Mesendoderm (in vitro differentiated cells): ENCODE measurements around the gene KLHL3.

Source experiments
- DNase-seq: peaks from one replicate; pipeline ENCODE4 v3.0.0; 2013
- H2AK5ac ChIP-seq: 2 replicates; pipeline ENCODE4 v1.6.1; 2013; ENCODE audit warnings: low read length, inconsistent platforms
- H2BK120ac ChIP-seq: 2 replicates; pipeline ENCODE4 v1.6.1; 2013; ENCODE audit warnings: low read depth, mild to moderate bottlenecking, low read length, moderate library complexity, mixed read lengths
- H2BK15ac ChIP-seq: replicated peaks from 2 replicates; pipeline ENCODE4 v1.6.1; 2013; ENCODE audit warnings: low read depth, mild to moderate bottlenecking, moderate library complexity
- H2BK5ac ChIP-seq: 2 replicates; pipeline ENCODE4 v1.6.1; 2013; ENCODE audit warnings: low read length, inconsistent platforms
- H3K18ac ChIP-seq: 2 replicates; pipeline ENCODE4 v1.6.1; 2013; ENCODE audit warnings: mild to moderate bottlenecking, low read length, mixed read lengths
- H3K23ac ChIP-seq: one replicate; pipeline ENCODE4 v1.6.1; 2013; ENCODE audit warnings: low read length
- H3K27ac ChIP-seq: 2 replicates; pipeline ENCODE4 v1.5.1; 2013; ENCODE audit warnings: low read depth, mild to moderate bottlenecking, inconsistent platforms, low read length, moderate library complexity
- H3K27me3 ChIP-seq: 2 replicates; pipeline ENCODE4 v1.6.1; 2013; ENCODE audit warnings: low read length, control low read depth, mild to moderate bottlenecking, inconsistent platforms; ENCODE audit not compliant: insufficient read depth, poor library complexity
- H3K36me3 ChIP-seq: 2 replicates; pipeline ENCODE4 v1.6.1; 2013; ENCODE audit warnings: low read length, inconsistent platforms; ENCODE audit not compliant: control insufficient read depth, insufficient read depth
- H3K4ac ChIP-seq: one replicate; pipeline ENCODE4 v1.6.1; 2013; ENCODE audit warnings: low read depth, mild to moderate bottlenecking, low read length, moderate library complexity
- H3K4me1 ChIP-seq: 2 replicates; pipeline ENCODE4 v1.6.1; 2013; ENCODE audit warnings: low read depth, low read length, inconsistent platforms; ENCODE audit not compliant: control insufficient read depth
- H3K4me2 ChIP-seq: 2 replicates; pipeline ENCODE4 v1.6.1; 2013; ENCODE audit warnings: low read length
- H3K4me3 ChIP-seq: 2 replicates; pipeline ENCODE4 v1.5.1; 2013; ENCODE audit warnings: mild to moderate bottlenecking, low read length
- H3K56ac ChIP-seq: one replicate; pipeline ENCODE4 v1.6.1; 2013; ENCODE audit warnings: low read length
- H3K79me1 ChIP-seq: 2 replicates; pipeline ENCODE4 v1.6.1; 2013; ENCODE audit warnings: low read length, inconsistent platforms
- H3K79me2 ChIP-seq: 2 replicates; pipeline ENCODE4 v1.6.1; 2013; ENCODE audit warnings: mild to moderate bottlenecking, low read length; ENCODE audit not compliant: control insufficient read depth, insufficient read depth
- H3K9ac ChIP-seq: 2 replicates; pipeline ENCODE4 v1.6.1; 2013; ENCODE audit warnings: low read length, inconsistent platforms
- H4K5ac ChIP-seq: one replicate; pipeline ENCODE4 v1.6.1; 2013; ENCODE audit warnings: low read length
- H4K8ac ChIP-seq: one replicate; pipeline ENCODE4 v1.6.1; 2013; ENCODE audit warnings: low read depth, mild to moderate bottlenecking, control low read depth, low read length, moderate library complexity
- WGBS: extraction: QIAGEN DNeasy Blood & Tissue Kit; methylation state at CpG from one replicate; pipeline ENCODE4 v1.1.7; 2013; ENCODE audit warnings: low lambda C conversion rate, missing lambda C conversion rate; ENCODE audit not compliant: insufficient coverage; ENCODE audit errors: extremely low coverage; 5-methylcytosine and 5-hydroxymethylcytosine counted together

The KLHL3 gene

GRCh38 chr5:137754961-137755762 lies 19.3 kb upstream of the KLHL3 start:
- H2BK120ac ChIP-seq = peak overlapping the region; percentile 33
- H4K5ac ChIP-seq = no peak overlapping the region
- H2BK5ac ChIP-seq = no peak overlapping the region
- peak overlapping the region; percentile 89 for H3K56ac ChIP-seq
- H2BK15ac ChIP-seq = no peak overlapping the region
- no peak for DNase-seq
- no peaks in the 10 kb centered on the region for H3K4me1 ChIP-seq
- peaks cover 2% of the 10 kb centered on the region for H3K36me3 ChIP-seq
- H3K4me2 ChIP-seq = peak overlapping the region; percentile 56
- peak overlapping the region; percentile 77 for H3K18ac ChIP-seq
- H3K27ac ChIP-seq = peak overlapping the region; percentile 100
- peaks cover 36% of the 10 kb centered on the region for H3K79me2 ChIP-seq
- H2AK5ac ChIP-seq = no peak overlapping the region
- peak overlapping the region; percentile 85 for H3K9ac ChIP-seq
- no peak overlapping the region for H3K23ac ChIP-seq
- no peaks in the 10 kb centered on the region for H3K27me3 ChIP-seq
- H3K79me1 ChIP-seq = peaks cover 2% of the 10 kb centered on the region
- H3K4me3 ChIP-seq = peak overlapping the region; percentile 8
- H4K8ac ChIP-seq = peak overlapping the region; percentile 96
- peak overlapping the region; percentile 56 for H3K4ac ChIP-seq
- no CpG with 5 or more reads among the region's 36 CpGs for WGBS

DNA sequence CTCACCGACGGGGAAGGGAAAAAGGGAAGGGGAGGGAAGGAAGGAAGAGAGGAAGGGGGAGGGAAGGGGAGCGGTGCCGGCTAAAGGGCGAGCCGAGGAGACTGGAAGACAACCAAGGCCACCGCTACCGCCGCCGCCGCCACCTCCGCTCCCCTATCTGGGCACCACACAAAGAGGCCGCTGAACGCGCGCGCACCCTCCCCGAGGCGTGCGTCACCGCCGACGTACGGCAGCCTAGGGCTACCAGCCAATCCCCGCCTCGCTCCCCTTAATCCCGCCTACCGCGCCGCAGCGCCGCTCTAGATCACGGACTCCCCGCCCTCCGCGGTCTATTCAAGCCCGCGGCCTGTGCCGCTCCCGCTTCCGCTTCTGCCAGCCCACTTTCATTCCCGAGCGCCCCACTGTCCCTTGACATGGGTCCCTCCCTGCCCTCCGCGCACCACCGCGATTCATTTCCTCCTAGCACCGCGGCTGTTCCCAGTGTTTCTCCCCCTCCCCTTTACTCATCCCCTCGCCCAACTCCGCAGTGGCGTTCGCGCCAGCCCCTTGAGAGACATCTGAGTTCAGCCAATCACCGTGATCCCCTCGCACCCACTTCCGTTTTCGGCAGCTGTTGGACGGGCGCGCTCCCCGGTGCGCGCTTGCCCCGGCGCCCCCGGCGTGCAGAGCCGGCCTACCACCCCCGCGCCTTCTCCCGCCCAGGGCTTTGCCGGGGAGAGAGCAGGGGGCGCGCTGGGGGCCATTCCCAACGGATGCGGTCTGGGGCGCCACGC lies 18.5 kb upstream of the KLHL3 start, which contains the start of gene HNRNPA0:
TSS of gene HNRNPA0 (minus strand) at position 176 of the 773 bp plus-strand sequence. CDS start 297 bp downstream, outside the sequence.
- Histone ChIP-seq H3K27ac (peak within 1 kb of the TSS; percentile 100), H4K5ac (peak within 1 kb of the TSS; percentile 34), H3K9ac (peak within 1 kb of the TSS; percentile 100), H3K18ac (peak within 1 kb of the TSS; percentile 89), H3K4me2 (peak within 1 kb of the TSS; percentile 58), H3K23ac (peak within 1 kb of the TSS; percentile 99), H3K56ac (peak within 1 kb of the TSS; percentile 100), H2BK5ac (peak within 1 kb of the TSS; percentile 98), H3K4me1 (no peaks in the 10 kb centered on the region), H2BK120ac (peak within 1 kb of the TSS; percentile 40), H3K79me2 (peaks cover 38% of the 10 kb centered on the region), H3K4ac (peak within 1 kb of the TSS; percentile 89), H2BK15ac (no peak within 1 kb of the TSS), H4K8ac (peak within 1 kb of the TSS; percentile 96), H2AK5ac (peak within 1 kb of the TSS; percentile 88), H3K4me3 (peak within 1 kb of the TSS; percentile 98), H3K79me1 (peaks cover 4% of the 10 kb centered on the region), H3K36me3 (peaks cover 2% of the 10 kb centered on the region), H3K27me3 (no peaks in the 10 kb centered on the region)
- no CpG with 5 or more reads among the region's 79 CpGs for WGBS
- DNase-seq = peak; percentile 98

GRCh38 chr5:137753691-137754187 lies 17.9 kb upstream of the KLHL3 start:
- Histone ChIP-seq H3K27ac (peak overlapping the region; percentile 86), H4K5ac (peak overlapping the region; percentile 34), H3K9ac (peak overlapping the region; percentile 100), H3K79me2 (peaks cover 38% of the 10 kb centered on the region), H3K4me2 (peak overlapping the region; percentile 6), H3K23ac (peak overlapping the region; percentile 95), H3K56ac (peak overlapping the region; percentile 100), H3K79me1 (peaks cover 4% of the 10 kb centered on the region), H3K27me3 (no peaks in the 10 kb centered on the region), H4K8ac (no peak overlapping the region), H3K18ac (peak overlapping the region; percentile 69), H2AK5ac (peak overlapping the region; percentile 88), H3K4ac (peak overlapping the region; percentile 89), H2BK120ac (peak overlapping the region; percentile 5), H2BK15ac (no peak overlapping the region), H2BK5ac (peak overlapping the region; percentile 94), H3K36me3 (peaks cover 2% of the 10 kb centered on the region), H3K4me3 (peak overlapping the region; percentile 98), H3K4me1 (no peaks in the 10 kb centered on the region)
- no CpG with 5 or more reads among the region's 45 CpGs for WGBS
- no peak for DNase-seq

DNA sequence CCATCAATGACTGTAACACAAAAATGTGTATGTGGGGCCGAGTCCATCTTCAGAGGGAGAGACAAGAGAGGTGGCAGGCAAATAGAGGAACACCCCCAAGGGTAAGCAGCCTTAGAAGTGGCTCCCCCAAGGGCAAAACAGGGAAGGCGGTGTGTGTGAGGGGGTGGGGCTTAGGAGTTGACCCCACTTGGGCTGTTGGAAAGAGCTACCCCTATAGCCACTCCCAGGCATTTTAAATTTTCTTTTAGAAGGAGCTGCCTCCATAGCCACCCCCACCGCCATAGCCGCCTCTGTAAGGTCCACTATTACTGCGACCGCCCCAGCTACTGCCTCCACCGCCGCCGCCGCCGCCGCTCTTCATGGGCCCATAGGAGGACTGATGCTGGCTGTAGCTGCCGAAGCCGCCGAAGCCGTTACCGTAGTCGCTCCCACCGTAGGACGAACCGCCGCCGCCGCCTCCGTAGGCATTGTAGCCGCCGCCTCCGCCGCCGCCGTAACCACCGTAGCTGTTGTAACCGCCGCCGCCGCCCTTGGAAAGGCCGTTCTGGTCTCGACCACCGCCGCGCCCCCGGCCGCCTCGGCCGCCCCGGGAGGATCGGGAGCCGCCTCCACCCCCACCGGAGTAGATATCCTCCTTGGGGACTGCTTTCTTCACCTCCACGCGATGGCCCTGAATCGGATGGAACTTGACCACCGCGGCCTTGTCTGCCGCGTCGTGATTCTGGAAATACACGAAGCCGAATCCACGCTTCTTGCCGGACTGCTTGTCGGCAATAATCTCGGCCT lies 17.2 kb upstream of the KLHL3 start:
- H3K56ac ChIP-seq = peak overlapping the region; percentile 100

GRCh38 chr5:137751869-137752491 lies 16.1 kb upstream of the KLHL3 start:
- Histone ChIP-seq H3K18ac (no peak overlapping the region), H2AK5ac (no peak overlapping the region), H3K56ac (peak overlapping the region; percentile 84), H3K79me2 (peaks cover 38% of the 10 kb centered on the region), H3K4me2 (peak overlapping the region; percentile 92), H3K9ac (peak overlapping the region; percentile 100), H3K4me1 (no peaks in the 10 kb centered on the region), H2BK5ac (no peak overlapping the region), H3K4ac (no peak overlapping the region), H3K4me3 (peak overlapping the region; percentile 98), H2BK120ac (no peak overlapping the region), H3K27me3 (no peaks in the 10 kb centered on the region), H3K23ac (no peak overlapping the region), H2BK15ac (no peak overlapping the region), H3K36me3 (peaks cover 2% of the 10 kb centered on the region), H4K5ac (no peak overlapping the region), H3K79me1 (peaks cover 4% of the 10 kb centered on the region), H3K27ac (no peak overlapping the region), H4K8ac (no peak overlapping the region)
- no CpG with 5 or more reads among the region's 7 CpGs for WGBS
- DNase-seq = peak; percentile 78

More for the DNA sequence above, 17.2 kb upstream of the KLHL3 start:
- Histone ChIP-seq H3K27me3 (no peaks in the 10 kb centered on the region), H3K36me3 (peaks cover 2% of the 10 kb centered on the region), H2AK5ac (peak overlapping the region; percentile 88), H3K18ac (peak overlapping the region; percentile 69), H4K5ac (no peak overlapping the region), H3K4me2 (peak overlapping the region; percentile 40), H4K8ac (no peak overlapping the region), H2BK120ac (no peak overlapping the region), H3K4me3 (peak overlapping the region; percentile 98), H3K79me1 (peaks cover 4% of the 10 kb centered on the region), H3K27ac (peak overlapping the region; percentile 86), H3K79me2 (peaks cover 38% of the 10 kb centered on the region), H3K9ac (peak overlapping the region; percentile 100), H3K4ac (peak overlapping the region; percentile 38), H2BK15ac (no peak overlapping the region), H3K4me1 (no peaks in the 10 kb centered on the region), H2BK5ac (peak overlapping the region; percentile 94), H3K23ac (peak overlapping the region; percentile 95)
- no CpG with 5 or more reads among the region's 63 CpGs for WGBS
- peak; percentile 62 for DNase-seq
